ENCODE results near the gene C1orf116. TPM values are rescaled to one million over a fixed set of nuclear protein-coding genes. Genes with fewer than 3 reads are reported as not detected.

C1orf116 gene
- polyA plus RNA-seq, 1 of the 3 experiments (the other 2 are of a cell fraction): 0.02 TPM

- Histone ChIP-seq H3K9me2 (no peaks in the 10 kb centered on the region), H3K36me3 (replicated peaks in 1 of 2; ENCODE audit: control insufficient read depth in 1 of 2, insufficient read depth in 2 of 2, low read length in 1 of 2) (no peaks in the 10 kb centered on the region), H3K27me3 (ENCODE audit: insufficient read depth) (no peaks in the 10 kb centered on the region), H3K9me3 (no peaks in the 10 kb centered on the region), H4K20me1 (ENCODE audit: insufficient read depth) (no peaks in the 10 kb centered on the region), H2AFZ (ENCODE audit: low read depth) (no peak overlapping the region), H3K4me2 (no peak overlapping the region), H3K27ac (ENCODE audit: low read depth in 2 of 2, low read length in 1 of 2) (no peak overlapping the region), H3K9ac (no peak overlapping the region), H3K4me3 (ENCODE audit: low read depth in 2 of 2, low read length in 1 of 2) (no peak overlapping the region), H3K4me1 (ENCODE audit: control insufficient read depth in 1 of 2, insufficient read depth in 2 of 2, low read depth in 1 of 2, low read length in 1 of 2) (peaks cover 6 to 10% of the 10 kb centered on the region in 2 experiments; a peak in 2 of 4 replicates), H3F3A (replicated peaks; ENCODE audit: insufficient read depth) (no peaks in the 10 kb centered on the region), H3K79me2 (ENCODE audit: insufficient read depth) (no peaks in the 10 kb centered on the region)
- TF ChIP-seq CHD2 (IDR thresholded peaks at IDR 0.05; ENCODE audit: low read length, partially characterized antibody) (no peak), SIN3A (IDR thresholded peaks at IDR 0.05; ENCODE audit: borderline replicate concordance, low read depth, low read length) (no peak), TCF12 (IDR thresholded peaks at IDR 0.05) (no peak), TEAD4 (IDR thresholded peaks at IDR 0.05; ENCODE audit: borderline replicate concordance, insufficient read depth) (no peak), TAF1 (IDR thresholded peaks at IDR 0.05; ENCODE audit: borderline replicate concordance, low read depth, low read length) (no peak), RAD21 (IDR thresholded peaks at IDR 0.05; ENCODE audit: low read length) (no peak), MAX (IDR thresholded peaks at IDR 0.05; ENCODE audit: low read depth) (no peak), NRF1 (IDR thresholded peaks at IDR 0.05; ENCODE audit: low read depth, low read length) (no peak), MEF2A (IDR thresholded peaks at IDR 0.05; ENCODE audit: borderline replicate concordance, low read depth) (no peak), PBX3 (IDR thresholded peaks at IDR 0.05) (no peak)
- ChIA-PET POLR2A (no interaction called here), CTCF (interaction anchor here (1.3 to 1.6 kb wide), 2 partner anchors 40 to 270 kb away, joined by 3 read pairs; no protein-coding TSS in a partner anchor)
- DNase-seq: no peak
- WGBS (ENCODE audit: low lambda C conversion rate): 60% methylated on average over 7 of the region's 7 CpGs
Observed at GRCh38 chr1:207009945-207010344, 22.6 kb downstream of the C1orf116 start.

- POLR2A ChIA-PET: no interaction called here
- TF ChIP-seq CHD2 (IDR thresholded peaks at IDR 0.05; ENCODE audit: low read length, partially characterized antibody): no peak
- TF ChIP-seq RCOR1 (IDR thresholded peaks at IDR 0.05; ENCODE audit: low read length): no peak
- no peak for TF ChIP-seq USF1 (IDR thresholded peaks at IDR 0.05; ENCODE audit: borderline replicate concordance, low read depth)
- no peak for TF ChIP-seq MXI1 (IDR thresholded peaks at IDR 0.05; ENCODE audit: low read depth, low read length)
- Histone ChIP-seq H3K27me3 (ENCODE audit: insufficient read depth) (no peaks in the 10 kb centered on the region), H3K9me3 (no peaks in the 10 kb centered on the region), H3K27ac (ENCODE audit: low read depth in 2 of 2, low read length in 1 of 2) (no peak overlapping the region), H3F3A (replicated peaks; ENCODE audit: insufficient read depth) (no peaks in the 10 kb centered on the region), H3K9ac (no peak overlapping the region), H3K4me1 (ENCODE audit: control insufficient read depth in 1 of 2, insufficient read depth in 2 of 2, low read depth in 1 of 2, low read length in 1 of 2) (peaks cover 6 to 10% of the 10 kb centered on the region in 2 experiments; a peak in 2 of 4 replicates), H3K4me3 (ENCODE audit: low read depth in 2 of 2, low read length in 1 of 2) (no peak overlapping the region), H3K79me2 (ENCODE audit: insufficient read depth) (no peaks in the 10 kb centered on the region), H3K4me2 (no peak overlapping the region), H3K36me3 (replicated peaks in 1 of 2; ENCODE audit: control insufficient read depth in 1 of 2, insufficient read depth in 2 of 2, low read length in 1 of 2) (no peaks in the 10 kb centered on the region), H3K9me2 (no peaks in the 10 kb centered on the region), H2AFZ (ENCODE audit: low read depth) (no peak overlapping the region), H4K20me1 (ENCODE audit: insufficient read depth) (no peaks in the 10 kb centered on the region)
- no peak for DNase-seq
- WGBS (ENCODE audit: low lambda C conversion rate): 64% methylated on average over 10 of the region's 10 CpGs
- CTCF ChIA-PET: interaction anchor here (1.3 to 1.6 kb wide), 2 partner anchors 41 to 270 kb away, joined by 3 read pairs; no protein-coding TSS in a partner anchor
Observed at GRCh38 chr1:207009182-207009850, 23.2 kb downstream of the C1orf116 start.

All from SK-N-SH (cell line).